GM12892 (cell line): ENCODE results near the gene SSBP3.

Source experiments
- POLR2A ChIP-seq: IDR thresholded peaks from 2 replicates; pipeline ENCODE4 v1.6.1; 2011; ENCODE audit warnings: low read depth, low read length, control low read depth
- TAF1 ChIP-seq: IDR thresholded peaks from 2 replicates; pipeline ENCODE4 v1.6.1; 2011; ENCODE audit warnings: low read depth, mild to moderate bottlenecking, control low read depth, low read length, borderline replicate concordance

GRCh38 chr1:54323324-54323739 is 82.9 kb downstream of the SSBP3 start:
- no peak for TF ChIP-seq POLR2A
- TF ChIP-seq TAF1: no peak
